ENCODE measurements around the gene SNX14.

Gene SNX14

DNA sequence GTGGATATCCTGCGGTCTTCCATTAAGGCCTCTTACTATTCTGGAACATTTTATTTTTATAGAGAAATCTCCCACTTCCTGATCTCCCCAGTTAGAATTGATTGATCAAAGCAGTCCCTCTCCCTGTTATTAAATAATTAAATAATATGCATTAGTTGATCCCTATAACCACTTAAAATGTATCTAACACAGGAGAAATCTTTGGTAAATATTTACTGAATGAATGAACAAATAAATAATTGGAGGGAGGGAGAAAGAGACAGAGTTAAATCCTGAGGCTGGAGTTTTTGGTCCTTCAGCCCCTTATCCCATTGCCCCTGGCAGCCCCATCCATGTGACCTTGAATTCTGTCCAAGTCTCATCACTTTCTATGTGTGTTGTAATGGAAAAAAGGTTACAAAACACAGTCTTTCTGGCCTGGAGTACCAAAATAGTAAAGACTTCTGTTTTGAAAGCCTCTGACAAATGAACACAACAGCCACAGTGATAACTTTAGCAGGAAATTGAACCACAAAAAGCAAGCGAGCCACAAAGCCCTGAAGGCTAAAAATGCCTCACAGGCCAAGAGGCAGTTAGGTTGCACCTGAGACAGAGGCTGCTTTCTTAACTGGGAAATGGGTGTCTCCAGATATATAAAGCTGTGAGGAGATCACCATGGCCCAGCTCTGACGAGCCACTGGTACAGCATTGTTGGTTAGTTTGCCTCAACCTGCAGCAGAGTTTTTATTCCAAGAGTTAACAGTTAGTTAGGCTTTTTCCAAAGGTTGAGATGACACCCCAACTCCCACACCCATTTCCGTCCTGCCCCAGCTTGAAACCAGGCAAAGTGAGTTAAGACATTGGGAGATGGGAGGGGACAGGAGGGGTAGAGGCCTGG is 132.5 kb downstream of the SNX14 start:
- no peaks in the 10 kb centered on the region for H3K9me3 ChIP-seq (ENCODE audit: control extremely low read depth in 1 of 5, control insufficient read depth in 4 of 5, insufficient read depth in 2 of 5, low read depth in 1 of 5, low read length in 4 of 5)
- H3K4me1 ChIP-seq (ENCODE audit: control extremely low read depth in 1 of 4, control insufficient read depth in 4 of 4, insufficient read depth in 4 of 4, low read length in 3 of 4) = peaks cover 12 to 44% (median 35%) of the 10 kb centered on the region in 4 experiments
- H3K27ac ChIP-seq (ENCODE audit: insufficient read depth in 1 of 2, low read depth in 1 of 2, low read length in 2 of 2, poor library complexity in 1 of 2, severe bottlenecking in 2 of 2) = peak overlapping the region in 1 of 2 experiments; percentile 1
- CTCF ChIA-PET = interaction anchor here (1.0 to 4.8 kb wide), 6 partner anchors 11 to 33 kb away, joined by 3 to 37 read pairs (median 4); partner anchors contain the start of gene NT5E
- H3K27me3 ChIP-seq (replicated peaks in 2 of 5; ENCODE audit: control insufficient read depth in 4 of 5, insufficient read depth in 5 of 5, low read length in 4 of 5) = peaks cover 0 to 18% (median 9%) of the 10 kb centered on the region in 5 experiments
- POLR2A ChIA-PET = no interaction called here
- 6% methylated on average over 2 of the region's 4 CpGs for WGBS (ENCODE audit: insufficient coverage)
- peak overlapping the region in 1 of 7 experiments; percentile 27 for H3K4me3 ChIP-seq (ENCODE audit: control insufficient read depth in 1 of 7, extremely low read depth in 1 of 7, insufficient read depth in 4 of 7, low read depth in 2 of 7, low read length in 6 of 7)
- peak in 2 of 3 donors; percentile 74 to 79 for DNase-seq
- no peaks in the 10 kb centered on the region for H3K36me3 ChIP-seq (ENCODE audit: control insufficient read depth in 4 of 4, insufficient read depth in 4 of 4, low read length in 3 of 4)

GRCh38 chr6:85460154-85460920 is 133.3 kb downstream of the SNX14 start:
- Histone ChIP-seq H3K27me3 (replicated peaks in 2 of 5; ENCODE audit: control insufficient read depth in 4 of 5, insufficient read depth in 5 of 5, low read length in 4 of 5) (peaks cover 0 to 26% (median 12%) of the 10 kb centered on the region in 5 experiments), H3K4me1 (ENCODE audit: control extremely low read depth in 1 of 4, control insufficient read depth in 4 of 4, insufficient read depth in 4 of 4, low read length in 3 of 4) (peaks cover 12 to 44% (median 37%) of the 10 kb centered on the region in 4 experiments), H3K4me3 (ENCODE audit: control insufficient read depth in 1 of 7, extremely low read depth in 1 of 7, insufficient read depth in 4 of 7, low read depth in 2 of 7, low read length in 6 of 7) (no peak overlapping the region), H3K27ac (ENCODE audit: insufficient read depth in 1 of 2, low read depth in 1 of 2, low read length in 2 of 2, poor library complexity in 1 of 2, severe bottlenecking in 2 of 2) (no peak overlapping the region), H3K9me3 (ENCODE audit: control extremely low read depth in 1 of 5, control insufficient read depth in 4 of 5, insufficient read depth in 2 of 5, low read depth in 1 of 5, low read length in 4 of 5) (no peaks in the 10 kb centered on the region), H3K36me3 (ENCODE audit: control insufficient read depth in 4 of 4, insufficient read depth in 4 of 4, low read length in 3 of 4) (no peaks in the 10 kb centered on the region)
- 58% methylated on average over 2 of the region's 4 CpGs for WGBS (ENCODE audit: insufficient coverage)
- ChIA-PET POLR2A (no interaction called here), CTCF (interaction anchor here (1.4 kb wide), 1 partner anchor 15 kb away, joined by 3 read pairs; no protein-coding TSS in a partner anchor)
- no peak for DNase-seq

GRCh38 chr6:85459224-85459901 is 134.3 kb downstream of the SNX14 start:
- no peak overlapping the region for H3K27ac ChIP-seq (ENCODE audit: insufficient read depth in 1 of 2, low read depth in 1 of 2, low read length in 2 of 2, poor library complexity in 1 of 2, severe bottlenecking in 2 of 2)
- no peak for DNase-seq
- ChIA-PET POLR2A (no interaction called here), CTCF (interaction anchor here (1.4 to 2.9 kb wide), 2 partner anchors 14 to 24 kb away, joined by 3 to 15 read pairs; no protein-coding TSS in a partner anchor)
- H3K4me3 ChIP-seq (ENCODE audit: control insufficient read depth in 1 of 7, extremely low read depth in 1 of 7, insufficient read depth in 4 of 7, low read depth in 2 of 7, low read length in 6 of 7) = no peak overlapping the region
- H3K36me3 ChIP-seq (ENCODE audit: control insufficient read depth in 4 of 4, insufficient read depth in 4 of 4, low read length in 3 of 4) = no peaks in the 10 kb centered on the region
- WGBS (ENCODE audit: insufficient coverage) = 86% methylated on average over 1 of the region's 4 CpGs
- H3K4me1 ChIP-seq (ENCODE audit: control extremely low read depth in 1 of 4, control insufficient read depth in 4 of 4, insufficient read depth in 4 of 4, low read length in 3 of 4) = peaks cover 12 to 40% (median 33%) of the 10 kb centered on the region in 4 experiments
- H3K9me3 ChIP-seq (ENCODE audit: control extremely low read depth in 1 of 5, control insufficient read depth in 4 of 5, insufficient read depth in 2 of 5, low read depth in 1 of 5, low read length in 4 of 5) = no peaks in the 10 kb centered on the region
- H3K27me3 ChIP-seq (replicated peaks in 2 of 5; ENCODE audit: control insufficient read depth in 4 of 5, insufficient read depth in 5 of 5, low read length in 4 of 5) = peaks cover 0 to 35% (median 16%) of the 10 kb centered on the region in 5 experiments

GRCh38 chr6:85458782-85459181 is 134.9 kb downstream of the SNX14 start:
- Histone ChIP-seq H3K9me3 (ENCODE audit: control extremely low read depth in 1 of 5, control insufficient read depth in 4 of 5, insufficient read depth in 2 of 5, low read depth in 1 of 5, low read length in 4 of 5) (no peaks in the 10 kb centered on the region), H3K36me3 (ENCODE audit: control insufficient read depth in 4 of 4, insufficient read depth in 4 of 4, low read length in 3 of 4) (no peaks in the 10 kb centered on the region), H3K4me1 (ENCODE audit: control extremely low read depth in 1 of 4, control insufficient read depth in 4 of 4, insufficient read depth in 4 of 4, low read length in 3 of 4) (peaks cover 10 to 34% (median 29%) of the 10 kb centered on the region in 4 experiments), H3K4me3 (ENCODE audit: control insufficient read depth in 1 of 7, extremely low read depth in 1 of 7, insufficient read depth in 4 of 7, low read depth in 2 of 7, low read length in 6 of 7) (no peak overlapping the region), H3K27me3 (replicated peaks in 2 of 5; ENCODE audit: control insufficient read depth in 4 of 5, insufficient read depth in 5 of 5, low read length in 4 of 5) (peaks cover 0 to 40% (median 20%) of the 10 kb centered on the region in 5 experiments), H3K27ac (ENCODE audit: insufficient read depth in 1 of 2, low read depth in 1 of 2, low read length in 2 of 2, poor library complexity in 1 of 2, severe bottlenecking in 2 of 2) (no peak overlapping the region)
- no peak for DNase-seq
- ChIA-PET CTCF (interaction anchor here (1.5 to 2.9 kb wide), 3 partner anchors 23 to 27 kb away, joined by 4 to 15 read pairs (median 4); no protein-coding TSS in a partner anchor), POLR2A (no interaction called here)
- 89% methylated on average over 1 of the region's 3 CpGs for WGBS (ENCODE audit: insufficient coverage)

DNA sequence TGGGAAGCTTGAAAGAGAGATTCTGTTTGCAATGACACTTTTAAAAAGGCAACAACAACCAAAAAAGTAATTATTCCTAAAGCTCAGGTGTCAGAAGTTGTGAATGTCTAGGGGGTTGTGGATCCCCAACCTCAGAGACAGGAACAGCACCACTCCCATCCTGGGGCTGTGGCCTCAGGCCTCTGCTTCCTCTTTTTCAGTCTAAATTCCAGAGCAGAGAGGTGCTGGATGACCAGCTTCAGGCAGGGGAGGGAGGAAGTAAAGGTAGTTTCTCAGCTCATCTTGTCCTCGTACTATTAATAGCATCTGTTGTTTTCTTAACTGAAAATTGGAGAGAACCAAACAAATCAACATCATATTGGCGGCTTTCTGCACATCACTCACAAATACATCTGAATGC is 135.5 kb downstream of the SNX14 start:
- no peaks in the 10 kb centered on the region for H3K36me3 ChIP-seq (ENCODE audit: control insufficient read depth in 4 of 4, insufficient read depth in 4 of 4, low read length in 3 of 4)
- no CpG with 5 or more reads among the region's 2 CpGs for WGBS (ENCODE audit: insufficient coverage)
- no peak overlapping the region for H3K4me3 ChIP-seq (ENCODE audit: control insufficient read depth in 1 of 7, extremely low read depth in 1 of 7, insufficient read depth in 4 of 7, low read depth in 2 of 7, low read length in 6 of 7)
- H3K4me1 ChIP-seq (ENCODE audit: control extremely low read depth in 1 of 4, control insufficient read depth in 4 of 4, insufficient read depth in 4 of 4, low read length in 3 of 4) = peaks cover 6 to 31% (median 28%) of the 10 kb centered on the region in 4 experiments
- no peak overlapping the region for H3K27ac ChIP-seq (ENCODE audit: insufficient read depth in 1 of 2, low read depth in 1 of 2, low read length in 2 of 2, poor library complexity in 1 of 2, severe bottlenecking in 2 of 2)
- POLR2A ChIA-PET = no interaction called here
- no peaks in the 10 kb centered on the region for H3K9me3 ChIP-seq (ENCODE audit: control extremely low read depth in 1 of 5, control insufficient read depth in 4 of 5, insufficient read depth in 2 of 5, low read depth in 1 of 5, low read length in 4 of 5)
- CTCF ChIA-PET = interaction anchor here (0.8 to 2.9 kb wide), 4 partner anchors 8 to 28 kb away, joined by 3 to 15 read pairs (median 4); partner anchors contain the start of gene NT5E
- peaks cover 0 to 46% (median 22%) of the 10 kb centered on the region in 5 experiments for H3K27me3 ChIP-seq (replicated peaks in 2 of 5; ENCODE audit: control insufficient read depth in 4 of 5, insufficient read depth in 5 of 5, low read length in 4 of 5)
- DNase-seq = peak in 2 of 3 donors; percentile 46 to 56

DNA sequence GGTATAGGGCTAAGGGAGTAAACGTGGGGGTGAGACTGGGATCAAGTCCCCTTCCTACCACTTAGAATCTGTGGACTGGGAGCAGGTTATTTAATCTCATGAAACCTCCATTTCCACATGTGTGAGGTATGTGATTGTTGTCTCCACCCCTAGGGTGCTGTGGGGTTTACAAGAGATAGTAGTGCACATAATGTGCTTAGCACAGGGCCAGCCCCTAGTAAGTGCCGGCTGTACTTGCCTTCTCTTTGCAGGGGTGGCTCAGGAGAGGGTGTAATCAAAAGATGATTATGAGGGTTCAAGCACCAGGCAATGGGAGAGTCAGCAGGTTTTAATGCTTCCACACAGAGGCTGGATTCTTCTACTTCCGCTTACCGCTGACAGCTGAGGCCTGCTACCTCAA is 136.9 kb downstream of the SNX14 start:
- H3K27ac ChIP-seq (ENCODE audit: insufficient read depth in 1 of 2, low read depth in 1 of 2, low read length in 2 of 2, poor library complexity in 1 of 2, severe bottlenecking in 2 of 2) = no peak overlapping the region
- no peaks in the 10 kb centered on the region for H3K36me3 ChIP-seq (ENCODE audit: control insufficient read depth in 4 of 4, insufficient read depth in 4 of 4, low read length in 3 of 4)

More for the DNA sequence above, 136.9 kb downstream of the SNX14 start:
- no peak for DNase-seq
- POLR2A ChIA-PET = no interaction called here
- WGBS (ENCODE audit: insufficient coverage) = 93% methylated on average over 3 of the region's 4 CpGs
- H3K4me3 ChIP-seq (ENCODE audit: control insufficient read depth in 1 of 7, extremely low read depth in 1 of 7, insufficient read depth in 4 of 7, low read depth in 2 of 7, low read length in 6 of 7) = no peak overlapping the region
- peaks cover 6 to 26% (median 23%) of the 10 kb centered on the region in 4 experiments for H3K4me1 ChIP-seq (ENCODE audit: control extremely low read depth in 1 of 4, control insufficient read depth in 4 of 4, insufficient read depth in 4 of 4, low read length in 3 of 4)
- CTCF ChIA-PET = interaction anchor here (2.1 to 2.9 kb wide), 2 partner anchors 27 to 29 kb away, joined by 4 to 15 read pairs; no protein-coding TSS in a partner anchor
- H3K27me3 ChIP-seq (replicated peaks in 2 of 5; ENCODE audit: control insufficient read depth in 4 of 5, insufficient read depth in 5 of 5, low read length in 4 of 5) = peaks cover 0 to 55% (median 35%) of the 10 kb centered on the region in 5 experiments
- no peaks in the 10 kb centered on the region for H3K9me3 ChIP-seq (ENCODE audit: control extremely low read depth in 1 of 5, control insufficient read depth in 4 of 5, insufficient read depth in 2 of 5, low read depth in 1 of 5, low read length in 4 of 5)

All from common myeloid progenitor, CD34-positive (primary cell).